Nephron progenitor cell (in vitro differentiated cells): ENCODE results near the gene FOXN3.

ENCODE experiments used
- DNase-seq: peaks from one replicate; pipeline ENCODE4 v3.0.0; 2021
- H3K27ac Mint-ChIP-seq: 2 replicates; pipeline ENCODE4 v1.8.0; 2021; ENCODE audit warnings: mild to moderate bottlenecking, moderate library complexity, mixed read lengths
- H3K27me3 Mint-ChIP-seq: 2 replicates; pipeline ENCODE4 v1.8.0; 2021; ENCODE audit warnings: mild to moderate bottlenecking, low read depth, mixed read lengths; ENCODE audit not compliant: poor library complexity
- H3K36me3 Mint-ChIP-seq: 2 replicates; pipeline ENCODE4 v1.8.0; 2021; ENCODE audit warnings: low read depth, mixed read lengths
- H3K4me1 Mint-ChIP-seq: 2 replicates; pipeline ENCODE4 v1.8.0; 2021; ENCODE audit warnings: mixed read lengths
- H3K4me3 Mint-ChIP-seq: 2 replicates; pipeline ENCODE4 v1.8.0; 2021; ENCODE audit warnings: mild to moderate bottlenecking, moderate library complexity, mixed read lengths
- H3K9me3 Mint-ChIP-seq: 2 replicates; pipeline ENCODE4 v1.8.0; 2021; ENCODE audit warnings: mild to moderate bottlenecking, moderate library complexity, mixed read lengths
- TF ChIP-seq, protein P1 (sequence below): fragments of 200-600 bp; sonication (generic); IDR thresholded peaks from 2 replicates; pipeline ENCODE4 v1.5.0; 2021; ENCODE audit warnings: antibody characterized with exemption

FOXN3 gene

DNA sequence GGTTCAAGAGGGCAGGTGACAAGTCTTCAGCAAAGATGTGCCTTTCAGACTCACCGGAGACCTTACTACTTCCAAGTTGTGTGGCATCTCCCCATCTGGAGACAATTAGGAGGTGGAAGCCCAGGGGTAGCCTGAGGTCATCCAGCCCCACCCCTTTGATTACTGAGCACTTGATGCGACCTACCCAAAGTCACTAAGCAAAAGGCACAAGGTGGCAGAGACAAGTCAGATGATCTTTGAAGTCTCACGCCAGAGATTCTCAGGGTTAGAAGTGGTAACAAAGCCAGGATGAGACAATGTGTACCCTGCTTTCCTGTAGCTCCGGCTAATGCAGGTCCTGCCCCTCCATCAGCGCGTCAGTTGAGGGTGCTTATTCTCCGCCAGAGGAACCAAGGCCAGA, 1.4 kb upstream of the FOXN3 start:
- peak; percentile 15 for DNase-seq
- Mint-ChIP-seq H3K4me3 (peak overlapping the region; percentile 89), H3K4me1 (peaks cover 41% of the 10 kb centered on the region), H3K9me3 (no peaks in the 10 kb centered on the region), H3K36me3 (peaks cover under 1% of the 10 kb centered on the region), H3K27ac (no peak overlapping the region), H3K27me3 (peaks cover 13% of the 10 kb centered on the region)
- TF ChIP-seq, protein P1, sequence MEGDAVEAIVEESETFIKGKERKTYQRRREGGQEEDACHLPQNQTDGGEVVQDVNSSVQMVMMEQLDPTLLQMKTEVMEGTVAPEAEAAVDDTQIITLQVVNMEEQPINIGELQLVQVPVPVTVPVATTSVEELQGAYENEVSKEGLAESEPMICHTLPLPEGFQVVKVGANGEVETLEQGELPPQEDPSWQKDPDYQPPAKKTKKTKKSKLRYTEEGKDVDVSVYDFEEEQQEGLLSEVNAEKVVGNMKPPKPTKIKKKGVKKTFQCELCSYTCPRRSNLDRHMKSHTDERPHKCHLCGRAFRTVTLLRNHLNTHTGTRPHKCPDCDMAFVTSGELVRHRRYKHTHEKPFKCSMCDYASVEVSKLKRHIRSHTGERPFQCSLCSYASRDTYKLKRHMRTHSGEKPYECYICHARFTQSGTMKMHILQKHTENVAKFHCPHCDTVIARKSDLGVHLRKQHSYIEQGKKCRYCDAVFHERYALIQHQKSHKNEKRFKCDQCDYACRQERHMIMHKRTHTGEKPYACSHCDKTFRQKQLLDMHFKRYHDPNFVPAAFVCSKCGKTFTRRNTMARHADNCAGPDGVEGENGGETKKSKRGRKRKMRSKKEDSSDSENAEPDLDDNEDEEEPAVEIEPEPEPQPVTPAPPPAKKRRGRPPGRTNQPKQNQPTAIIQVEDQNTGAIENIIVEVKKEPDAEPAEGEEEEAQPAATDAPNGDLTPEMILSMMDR: no peak

DNA sequence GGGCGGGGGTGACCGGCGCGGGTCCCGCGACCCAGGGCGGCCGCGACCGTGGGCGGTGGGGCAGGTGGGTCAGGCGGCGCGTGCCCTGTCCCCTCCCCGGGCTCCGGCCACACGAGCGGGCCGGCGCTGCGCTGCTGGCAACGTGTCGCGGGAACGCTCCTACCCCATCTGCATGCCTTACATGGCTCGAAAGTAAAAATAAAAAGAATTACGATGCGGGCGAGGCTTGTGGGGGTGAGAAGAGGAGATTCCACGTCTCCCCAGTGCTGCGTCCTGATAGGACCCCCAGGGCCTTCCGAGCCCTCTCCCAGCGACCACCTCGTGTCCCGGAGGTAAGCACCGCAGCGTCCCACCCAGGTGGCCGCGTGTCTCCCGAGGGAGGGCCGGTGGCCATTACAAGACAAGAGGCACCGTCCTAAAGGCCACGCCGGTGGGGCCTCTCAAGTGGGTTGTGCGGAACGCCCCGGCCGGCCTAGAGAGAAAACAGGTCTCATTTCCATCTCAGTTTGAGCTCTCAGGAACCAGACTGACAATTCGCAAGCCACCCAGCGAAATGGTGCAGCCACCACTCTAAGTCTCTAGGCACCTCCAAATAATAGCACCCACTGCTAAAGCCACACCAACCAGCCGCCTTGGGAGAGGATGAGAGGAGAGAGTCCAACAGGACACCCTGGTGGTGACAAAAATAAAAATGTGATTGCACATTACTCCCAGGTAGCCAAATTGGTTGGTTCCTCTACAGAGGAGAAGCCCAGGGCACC, 612 bp upstream of the FOXN3 start:
- no peak for DNase-seq
- H3K36me3 Mint-ChIP-seq: peaks cover 8% of the 10 kb centered on the region
- H3K4me1 Mint-ChIP-seq: peaks cover 39% of the 10 kb centered on the region
- peaks cover 5% of the 10 kb centered on the region for H3K9me3 Mint-ChIP-seq
- no peak overlapping the region for H3K27ac Mint-ChIP-seq
- TF ChIP-seq, protein P1: no peak
- H3K4me3 Mint-ChIP-seq: peak overlapping the region; percentile 89
- peaks cover 13% of the 10 kb centered on the region for H3K27me3 Mint-ChIP-seq

DNA sequence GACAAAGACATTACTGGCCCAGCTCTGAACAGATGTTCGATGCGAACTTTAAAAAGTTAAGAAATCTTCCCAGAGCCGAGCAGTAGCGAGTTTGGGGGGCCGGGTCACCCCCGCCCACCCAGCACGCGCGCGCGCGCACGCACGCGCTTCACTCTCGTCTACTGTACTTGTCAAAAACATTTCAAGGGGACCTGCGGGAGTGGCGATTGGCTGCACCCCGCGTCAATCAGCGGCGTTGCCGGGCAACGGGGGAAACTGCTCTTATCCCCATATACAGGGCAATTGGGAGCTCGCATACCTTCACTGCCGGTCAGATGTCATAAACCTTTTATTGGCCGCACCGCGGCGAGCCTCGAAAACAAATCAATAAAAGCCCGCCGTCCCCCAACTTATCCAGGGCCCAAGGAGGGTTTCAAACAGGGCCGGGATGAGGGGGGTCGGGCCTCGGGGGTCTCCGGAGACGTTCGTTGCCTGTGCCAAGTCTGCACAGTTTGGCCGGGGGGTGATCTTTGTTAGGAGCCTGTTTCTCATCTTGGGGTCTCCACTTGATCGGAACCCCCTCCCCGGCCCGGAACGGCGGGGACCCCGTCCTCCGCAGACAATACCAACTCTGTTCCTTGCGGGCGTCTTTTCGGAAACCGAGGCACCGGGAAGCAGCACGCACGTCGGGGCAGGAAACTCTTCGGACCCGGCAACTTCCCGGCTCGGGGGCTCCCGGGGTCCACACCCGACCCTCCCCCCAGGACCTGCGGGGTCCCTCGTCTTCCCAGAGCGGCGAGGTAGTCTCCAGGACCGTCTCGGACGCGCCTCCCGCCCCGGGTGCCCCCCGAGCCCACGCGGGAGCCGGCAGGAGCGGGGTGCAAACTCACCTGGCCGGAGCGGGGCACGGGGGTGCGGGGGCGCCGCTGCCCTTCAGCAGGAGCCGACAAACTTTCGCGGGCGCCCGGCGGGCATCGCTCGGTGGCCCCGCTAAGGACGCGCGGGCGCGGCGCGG, 734 bp downstream of the FOXN3 start:
- peaks cover 22% of the 10 kb centered on the region for H3K36me3 Mint-ChIP-seq

DNA sequence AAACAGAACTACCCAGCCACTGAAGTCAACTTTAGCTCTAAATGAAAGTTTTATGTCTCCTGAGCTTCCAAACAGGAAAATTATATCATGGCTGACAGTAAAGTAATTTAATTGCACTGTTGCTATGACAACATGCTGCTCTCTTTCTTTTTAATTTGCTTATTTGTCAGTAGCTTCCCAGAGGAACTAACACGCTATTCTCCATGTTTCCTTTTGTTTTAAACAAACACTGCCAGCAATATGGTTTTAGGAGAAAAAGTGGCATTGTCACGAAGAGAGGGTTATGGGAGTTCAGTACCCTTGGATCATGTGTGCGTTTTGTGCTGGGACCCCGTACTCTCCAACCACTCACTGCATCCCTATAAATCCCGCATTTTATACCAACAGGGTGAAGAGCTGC, 1.9 kb downstream of the FOXN3 start:
- H3K36me3 Mint-ChIP-seq: peaks cover 33% of the 10 kb centered on the region
- TF ChIP-seq, protein P1: no peak
- peaks cover 37% of the 10 kb centered on the region for H3K4me1 Mint-ChIP-seq
- peaks cover 13% of the 10 kb centered on the region for H3K27me3 Mint-ChIP-seq
- peak overlapping the region; percentile 95 for H3K4me3 Mint-ChIP-seq
- DNase-seq: no peak
- H3K27ac Mint-ChIP-seq: peak overlapping the region; percentile 84
- H3K9me3 Mint-ChIP-seq: peaks cover 20% of the 10 kb centered on the region

More for the DNA sequence above, 734 bp downstream of the FOXN3 start:
- DNase-seq: peak; percentile 100
- peaks cover 13% of the 10 kb centered on the region for H3K27me3 Mint-ChIP-seq
- H3K4me1 Mint-ChIP-seq: peaks cover 33% of the 10 kb centered on the region
- peak overlapping the region; percentile 95 for H3K4me3 Mint-ChIP-seq
- TF ChIP-seq, protein P1: no peak
- peaks cover 15% of the 10 kb centered on the region for H3K9me3 Mint-ChIP-seq
- H3K27ac Mint-ChIP-seq: peak overlapping the region; percentile 32

DNA sequence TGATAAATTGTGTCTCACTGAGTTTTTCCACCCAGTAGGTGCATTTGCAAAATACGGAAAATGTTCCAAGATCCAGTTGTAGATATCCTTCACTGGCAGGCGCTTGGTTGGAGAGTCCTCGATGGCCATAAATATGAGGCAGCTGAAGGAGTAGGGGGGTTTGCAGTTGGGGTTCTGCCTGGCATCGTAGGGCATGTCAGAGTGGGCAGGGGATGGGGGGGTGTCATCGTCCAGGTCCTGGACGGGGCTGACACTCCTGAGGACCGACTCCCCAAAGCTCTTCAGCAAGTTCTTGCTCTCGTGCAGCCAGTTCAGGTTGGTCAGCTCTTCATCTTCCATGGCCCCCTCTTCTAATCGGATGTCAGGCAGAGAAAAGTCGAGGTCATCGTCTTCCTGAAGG, 5.1 kb downstream of the FOXN3 start:
- H3K36me3 Mint-ChIP-seq: peaks cover 51% of the 10 kb centered on the region

More for the DNA sequence above, 5.1 kb downstream of the FOXN3 start:
- peaks cover 40% of the 10 kb centered on the region for H3K4me1 Mint-ChIP-seq
- H3K27me3 Mint-ChIP-seq: peaks cover 2% of the 10 kb centered on the region
- TF ChIP-seq, protein P1: no peak
- H3K27ac Mint-ChIP-seq: no peak overlapping the region
- H3K4me3 Mint-ChIP-seq: no peak overlapping the region
- H3K9me3 Mint-ChIP-seq: peaks cover 23% of the 10 kb centered on the region
- no peak for DNase-seq
